HUDEP-2 (cell line): Measurements from ENCODE around the gene OR52E1.
"Not testable (repeated sequence)": the region's sequence is repeated elsewhere in the genome, so short reads cannot be mapped to it uniquely, and the experiment has no call there.

ENCODE experiments used
- DNase-seq, 76 experiments: peaks; one replicate each; lab custom pipeline; 2025; ENCODE audit not compliant: unreplicated experiment in 76 of 76; lab: John Stamatoyannopoulos, UW

Gene OR52E1

GRCh38 chr11:5069272-5069671 lies at the start of gene OR52E1:
TSS of gene OR52E1 (plus strand) at chr11:5069572.
- no peak for DNase-seq

GRCh38 chr11:5021996-5022395 lies 47.4 kb upstream of the OR52E1 start:
- no peak for DNase-seq

GRCh38 chr11:5036669-5037068 lies 32.7 kb upstream of the OR52E1 start:
- DNase-seq: no peak

GRCh38 chr11:5037926-5038325 lies 31.4 kb upstream of the OR52E1 start:
- no peak for DNase-seq

- no peak for DNase-seq
Measured at GRCh38 chr11:5038341-5038740, 31.0 kb upstream of the OR52E1 start.

- no peak for DNase-seq
Measured at GRCh38 chr11:5040876-5041275, 28.5 kb upstream of the OR52E1 start.

GRCh38 chr11:5042091-5042490 lies 27.3 kb upstream of the OR52E1 start:
- DNase-seq: no peak

GRCh38 chr11:5043380-5043779 lies 26.0 kb upstream of the OR52E1 start:
- DNase-seq: no peak

GRCh38 chr11:5046226-5046625 lies 23.1 kb upstream of the OR52E1 start, which contains the start of gene OR52J3:
TSS of gene OR52J3 (plus strand) at chr11:5046526. CDS start at chr11:5046526, 0 bp downstream.
- DNase-seq: no peak

- no peak for DNase-seq
Measured at GRCh38 chr11:5046754-5047330, 22.5 kb upstream of the OR52E1 start.

- DNase-seq: not testable (repeated sequence)
Measured at GRCh38 chr11:5058679-5059078, 10.7 kb upstream of the OR52E1 start.

GRCh38 chr11:5059391-5059790 lies 10.0 kb upstream of the OR52E1 start, which contains the start of gene OR52E2:
TSS of gene OR52E2 (minus strand) at chr11:5059627. CDS start at chr11:5059627, 0 bp downstream.
- DNase-seq: no peak

GRCh38 chr11:5065027-5065426 lies 4.3 kb upstream of the OR52E1 start:
- no peak for DNase-seq

- no peak for DNase-seq
Measured at GRCh38 chr11:5071799-5072198, 2.4 kb downstream of the OR52E1 start.

- DNase-seq: no peak
Measured at GRCh38 chr11:5081405-5081804, 12.0 kb downstream of the OR52E1 start.

- no peak for DNase-seq
Measured at GRCh38 chr11:5083602-5084001, 14.2 kb downstream of the OR52E1 start.

- no peak for DNase-seq
Measured at GRCh38 chr11:5088556-5088955, 19.2 kb downstream of the OR52E1 start.

GRCh38 chr11:5090668-5091067 lies 21.3 kb downstream of the OR52E1 start:
- no peak for DNase-seq

- DNase-seq: no peak
Measured at GRCh38 chr11:5092821-5093585, 23.6 kb downstream of the OR52E1 start.

- no peak for DNase-seq
Measured at GRCh38 chr11:5096011-5096410, 26.6 kb downstream of the OR52E1 start.

GRCh38 chr11:5102246-5102645 lies 32.9 kb downstream of the OR52E1 start:
- no peak for DNase-seq

- DNase-seq: no peak
Measured at GRCh38 chr11:5103066-5103465, 33.7 kb downstream of the OR52E1 start.
